SH-SY5Y (cell line): ENCODE results near the gene ARHGAP33.

Experiments used
- GATA2 ChIP-seq: IDR thresholded peaks from 2 replicates; pipeline ENCODE4 v1.6.1; 2011; ENCODE audit warnings: mild to moderate bottlenecking, low read depth, low read length
- GATA3 ChIP-seq: IDR thresholded peaks from 2 replicates; pipeline ENCODE4 v1.6.1; 2011; ENCODE audit warnings: low read depth, mild to moderate bottlenecking, low read length, moderate library complexity

DNA sequence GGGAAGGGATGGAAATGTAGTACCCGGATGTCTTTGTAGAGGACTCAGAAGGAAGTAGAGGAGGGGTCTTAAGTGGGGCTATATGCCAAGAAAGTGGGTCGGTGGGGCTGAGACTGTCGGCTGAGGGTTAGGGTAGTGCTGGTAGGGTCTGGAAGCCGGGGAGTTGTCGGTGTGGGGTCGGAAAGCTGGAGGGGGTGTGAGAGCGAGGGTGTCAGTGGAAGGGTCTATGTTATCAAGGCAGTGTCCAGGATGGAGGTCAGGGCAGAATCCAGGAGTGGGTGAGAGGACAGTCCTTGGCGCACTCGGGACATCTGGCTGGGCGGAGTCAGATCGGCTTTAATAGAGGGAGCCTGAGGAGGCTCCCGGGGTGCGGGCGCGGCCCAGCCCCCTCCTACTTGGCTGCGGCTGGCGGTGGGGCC, 20.2 kb upstream of the ARHGAP33 start:
- TF ChIP-seq GATA2 (no peak), GATA3 (no peak)
